Rectal smooth muscle tissue (tissue), 1 donor: Measurements from ENCODE around the gene CBX8.
A peak's percentile ranks its signal among the peaks of the same experiment; 100 is the strongest.

Experiments
- H3K27ac ChIP-seq: one replicate; pipeline ENCODE4 v1.7.0; 2013; ENCODE audit warnings: low read depth, low read length, inconsistent platforms
- H3K27me3 ChIP-seq: one replicate; pipeline ENCODE4 v1.7.0; 2013; ENCODE audit warnings: low read length; ENCODE audit not compliant: control insufficient read depth, insufficient read depth
- H3K36me3 ChIP-seq: one replicate; pipeline ENCODE4 v1.7.0; 2013; ENCODE audit warnings: low read length; ENCODE audit not compliant: control insufficient read depth, insufficient read depth
- H3K4me1 ChIP-seq: one replicate; pipeline ENCODE4 v1.7.0; 2013; ENCODE audit warnings: low read length; ENCODE audit not compliant: control insufficient read depth, insufficient read depth
- H3K4me3 ChIP-seq: one replicate; pipeline ENCODE4 v1.7.0; 2013; ENCODE audit warnings: low read length
- H3K9ac ChIP-seq: one replicate; pipeline ENCODE4 v1.7.0; 2013; ENCODE audit warnings: low read length

CBX8 gene

DNA sequence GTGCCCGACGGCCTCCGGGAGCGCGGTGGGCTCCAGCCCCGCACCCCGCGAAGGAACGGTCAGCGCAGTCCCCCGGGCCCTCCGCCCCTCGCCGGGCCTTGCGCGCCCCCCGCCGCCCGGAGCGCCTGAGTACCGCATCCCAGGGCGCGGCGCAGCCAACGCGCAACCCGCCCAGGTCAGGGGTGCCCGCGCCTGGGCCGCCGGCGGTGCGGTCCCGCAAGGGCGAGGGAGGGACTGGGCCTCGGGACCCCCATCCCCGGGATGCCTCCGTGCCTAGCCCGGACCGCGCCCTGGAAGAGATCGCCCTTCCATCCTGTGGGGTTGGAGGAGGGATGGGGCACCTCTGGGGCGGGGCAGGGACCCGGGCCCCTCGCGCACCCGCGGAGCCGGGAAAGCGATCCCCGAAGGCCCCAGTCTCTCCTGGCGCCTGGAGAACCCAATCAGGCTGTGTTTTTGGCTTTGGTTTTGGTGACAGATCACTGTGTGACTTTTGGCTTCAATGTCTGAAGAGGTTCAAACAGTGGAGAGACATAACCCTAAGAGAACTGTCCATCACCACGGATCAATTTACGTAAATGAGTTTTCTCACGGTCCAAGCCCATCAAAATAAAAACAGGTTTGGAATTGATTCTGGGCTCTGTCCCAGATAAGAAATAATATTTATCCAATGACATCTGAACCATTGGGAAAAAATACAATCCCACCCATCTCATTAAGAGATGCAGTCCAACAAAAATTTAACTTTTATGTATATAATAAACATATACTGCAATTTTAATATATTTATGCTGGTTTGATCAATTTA, 48.4 kb downstream of the CBX8 start:
- no peaks in the 10 kb centered on the region for H3K4me1 ChIP-seq
- H3K36me3 ChIP-seq = no peaks in the 10 kb centered on the region
- peaks cover 31% of the 10 kb centered on the region for H3K27me3 ChIP-seq
- H3K4me3 ChIP-seq = no peak overlapping the region
- H3K27ac ChIP-seq = no peak overlapping the region
- no peak overlapping the region for H3K9ac ChIP-seq

GRCh38 chr17:79747508-79748294, 49.2 kb downstream of the CBX8 start:
- Histone ChIP-seq H3K27ac (no peak overlapping the region), H3K9ac (no peak overlapping the region), H3K36me3 (no peaks in the 10 kb centered on the region), H3K4me1 (no peaks in the 10 kb centered on the region), H3K27me3 (peaks cover 35% of the 10 kb centered on the region), H3K4me3 (peak overlapping the region; percentile 8)

- H3K4me1 ChIP-seq = no peaks in the 10 kb centered on the region
- peaks cover 39% of the 10 kb centered on the region for H3K27me3 ChIP-seq
- no peak overlapping the region for H3K9ac ChIP-seq
- H3K4me3 ChIP-seq = no peak overlapping the region
- no peak overlapping the region for H3K27ac ChIP-seq
- H3K36me3 ChIP-seq = no peaks in the 10 kb centered on the region
These were observed 49.9 kb downstream of the CBX8 start for GRCh38 chr17:79746889-79747507.

DNA sequence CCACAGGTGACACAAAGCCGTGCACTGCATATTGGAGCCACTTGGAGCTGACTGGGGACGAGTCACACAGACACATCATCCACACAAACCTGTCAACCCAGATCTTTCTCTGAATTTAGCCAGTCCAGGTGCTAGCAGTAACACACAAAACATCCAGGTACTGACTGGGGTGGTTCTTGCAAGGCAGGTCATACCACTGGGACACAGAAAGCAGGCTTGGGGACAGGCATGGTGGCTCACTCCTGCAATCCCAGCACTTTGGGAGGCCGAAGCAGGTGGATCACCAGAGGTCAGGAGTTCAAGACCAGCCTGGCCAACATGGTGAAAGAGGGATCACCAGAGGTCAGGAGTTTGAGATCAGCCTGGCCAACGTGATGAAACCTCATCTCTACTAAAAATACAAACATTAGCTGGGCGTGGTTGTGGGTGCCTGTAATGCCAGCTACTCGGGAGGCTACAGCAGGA, 51.2 kb downstream of the CBX8 start:
- no peak overlapping the region for H3K27ac ChIP-seq
- no peak overlapping the region for H3K9ac ChIP-seq
- no peaks in the 10 kb centered on the region for H3K4me1 ChIP-seq
- H3K27me3 ChIP-seq = peaks cover 36% of the 10 kb centered on the region
- H3K36me3 ChIP-seq = no peaks in the 10 kb centered on the region
- H3K4me3 ChIP-seq = no peak overlapping the region

DNA sequence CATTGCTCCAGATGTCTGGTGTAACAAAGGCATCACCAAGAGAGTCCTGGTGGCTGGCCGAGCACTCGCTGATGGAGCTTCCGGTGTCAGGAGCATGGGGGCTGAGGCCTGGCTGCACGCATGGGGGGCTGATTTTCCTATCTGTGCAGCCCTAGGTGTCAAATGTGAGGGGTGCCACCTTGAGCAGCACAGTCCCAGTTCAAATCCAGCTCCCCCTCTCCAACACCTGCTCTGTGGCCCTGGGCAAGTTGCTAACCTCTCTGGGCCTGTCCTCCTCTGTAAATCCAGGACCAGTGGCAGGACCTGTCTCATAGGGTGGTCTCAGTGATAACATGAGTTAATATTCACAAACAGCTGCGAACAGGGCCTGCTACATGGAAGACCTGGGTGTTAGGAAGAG, 53.3 kb downstream of the CBX8 start:
- Histone ChIP-seq H3K9ac (no peak overlapping the region), H3K36me3 (no peaks in the 10 kb centered on the region), H3K27ac (no peak overlapping the region), H3K4me1 (no peaks in the 10 kb centered on the region), H3K4me3 (no peak overlapping the region), H3K27me3 (peaks cover 35% of the 10 kb centered on the region)

GRCh38 chr17:79742951-79743476, 53.9 kb downstream of the CBX8 start:
- Histone ChIP-seq H3K4me3 (no peak overlapping the region), H3K4me1 (no peaks in the 10 kb centered on the region), H3K9ac (no peak overlapping the region), H3K27ac (no peak overlapping the region), H3K36me3 (no peaks in the 10 kb centered on the region), H3K27me3 (peaks cover 31% of the 10 kb centered on the region)

GRCh38 chr17:79742589-79742918, 54.3 kb downstream of the CBX8 start:
- H3K9ac ChIP-seq = no peak overlapping the region
- H3K27me3 ChIP-seq = peaks cover 30% of the 10 kb centered on the region
- H3K36me3 ChIP-seq = no peaks in the 10 kb centered on the region
- H3K4me1 ChIP-seq = no peaks in the 10 kb centered on the region
- H3K27ac ChIP-seq = no peak overlapping the region
- no peak overlapping the region for H3K4me3 ChIP-seq
